Measurements from ENCODE around the gene ACTL8.

ACTL8 gene

GRCh38 chr1:17851056-17851455, 95.9 kb downstream of the ACTL8 start:
- DNase-seq, result no peak

DNA sequence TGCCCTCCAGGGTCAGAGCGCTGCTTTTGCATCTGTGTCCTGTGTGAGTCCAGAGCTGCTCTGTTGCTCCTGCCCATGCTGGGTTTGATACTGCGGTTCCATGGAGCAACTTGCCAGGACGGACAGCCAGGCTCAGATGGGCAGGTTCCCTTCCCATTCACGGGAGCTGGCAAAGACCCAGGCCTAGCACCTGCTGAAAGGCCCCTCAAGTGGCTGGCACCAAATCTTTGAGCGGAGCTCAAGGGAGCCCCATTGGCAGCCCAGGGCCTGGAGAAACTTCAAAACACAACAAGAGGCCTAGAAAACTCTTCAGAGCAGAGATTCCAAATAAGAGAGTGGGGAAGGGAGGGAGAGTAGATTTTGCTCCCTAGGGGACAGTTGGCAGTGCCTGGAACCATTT, 97.2 kb downstream of the ACTL8 start:
- DNase-seq, result peak; percentile 87

DNA sequence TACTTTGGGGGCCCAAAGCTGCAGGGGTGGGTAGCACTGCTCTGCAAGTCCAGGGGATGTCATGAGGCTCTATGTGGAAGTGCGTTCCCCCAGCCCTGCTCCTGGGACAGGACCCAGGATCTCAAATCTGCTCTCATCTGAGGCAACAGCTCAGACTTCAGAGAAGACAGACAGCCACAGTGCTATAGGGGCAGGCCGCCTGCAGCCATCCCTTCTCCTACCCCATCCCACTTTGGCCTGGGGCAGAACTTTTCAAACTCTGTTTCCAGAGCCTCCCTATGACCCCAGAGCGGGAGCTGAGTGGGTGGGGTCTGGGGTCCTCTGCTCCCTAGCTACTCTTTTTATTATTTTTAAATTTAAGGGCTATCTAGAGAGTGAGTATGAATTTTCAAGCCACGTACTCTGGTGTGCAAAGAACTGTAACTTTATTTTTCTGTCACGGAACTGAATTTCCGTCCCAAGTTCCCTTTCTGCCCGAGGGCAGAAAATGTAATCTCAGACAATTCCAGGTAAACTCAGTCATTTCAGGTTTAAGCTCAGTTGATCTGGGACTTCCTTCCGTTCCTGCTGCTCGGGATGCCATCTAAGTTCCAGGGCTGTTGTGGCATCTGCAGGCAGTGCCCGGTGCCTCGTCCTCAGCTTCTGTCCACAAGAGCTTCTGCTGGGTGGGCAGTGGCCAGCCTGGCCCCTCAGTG, 98.3 kb downstream of the ACTL8 start:
- DNase-seq, result no peak

GRCh38 chr1:17856496-17857108, 101.5 kb downstream of the ACTL8 start:
- no peak for DNase-seq

DNA sequence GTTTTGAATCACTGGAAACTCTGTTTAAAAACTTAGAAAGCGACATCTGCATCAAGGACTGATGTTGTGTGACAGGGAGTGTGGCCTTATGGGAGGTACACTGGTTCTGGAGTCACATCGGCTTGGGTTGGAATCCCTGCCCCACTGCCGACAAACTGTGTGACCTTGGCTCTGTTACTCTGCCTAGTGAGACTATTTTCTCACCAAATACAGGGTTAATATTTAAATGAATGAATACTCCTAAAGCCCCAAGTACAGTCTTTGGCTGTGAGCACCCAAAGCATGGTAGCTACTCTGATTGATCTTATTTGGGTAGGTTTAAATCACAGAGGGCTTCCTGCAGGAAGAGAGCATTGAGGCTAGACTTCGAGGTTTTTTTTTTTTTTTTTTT, 102.0 kb downstream of the ACTL8 start:
- no peak for DNase-seq

- DNase-seq, result peak; percentile 79
Measured at GRCh38 chr1:17857996-17858395, 102.9 kb downstream of the ACTL8 start.

DNA sequence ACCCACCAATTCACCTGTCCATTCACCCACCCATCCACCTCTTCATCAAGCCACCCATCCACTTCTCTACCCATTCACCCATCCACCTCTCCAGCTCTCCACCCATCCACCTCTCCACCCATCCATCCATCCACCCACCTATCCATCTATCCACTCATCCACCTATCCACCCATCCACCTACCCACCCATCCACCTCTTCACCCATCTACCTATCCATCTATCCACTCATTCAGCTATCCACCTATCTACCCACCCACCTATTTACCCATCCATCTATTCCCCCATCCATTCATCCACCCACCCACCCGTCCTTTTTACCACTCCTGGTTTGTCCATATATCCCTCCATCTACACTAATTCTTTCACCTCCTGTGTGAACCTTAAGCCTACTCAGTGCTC, 105.7 kb downstream of the ACTL8 start:
- no peak for DNase-seq

DNA sequence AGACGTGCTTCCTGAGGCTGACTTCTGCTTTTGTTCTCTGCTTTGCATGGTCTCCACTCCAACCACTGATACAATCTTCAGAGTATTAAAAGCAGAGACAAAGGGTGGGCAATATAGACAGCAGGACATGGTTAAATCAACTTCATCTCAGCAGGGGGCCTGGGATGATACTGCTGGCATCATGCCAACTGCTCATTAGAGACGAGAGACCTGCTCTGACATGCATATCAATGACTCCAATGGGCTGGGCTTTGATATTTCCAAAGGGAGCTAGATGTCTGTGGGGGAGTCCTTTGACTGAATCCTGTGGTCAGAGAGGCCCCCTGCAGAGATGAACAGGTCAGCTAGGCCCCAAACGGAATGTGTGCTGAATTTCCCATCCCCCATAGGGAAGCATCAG, 106.6 kb downstream of the ACTL8 start:
- DNase-seq, result peak; percentile 76

DNA sequence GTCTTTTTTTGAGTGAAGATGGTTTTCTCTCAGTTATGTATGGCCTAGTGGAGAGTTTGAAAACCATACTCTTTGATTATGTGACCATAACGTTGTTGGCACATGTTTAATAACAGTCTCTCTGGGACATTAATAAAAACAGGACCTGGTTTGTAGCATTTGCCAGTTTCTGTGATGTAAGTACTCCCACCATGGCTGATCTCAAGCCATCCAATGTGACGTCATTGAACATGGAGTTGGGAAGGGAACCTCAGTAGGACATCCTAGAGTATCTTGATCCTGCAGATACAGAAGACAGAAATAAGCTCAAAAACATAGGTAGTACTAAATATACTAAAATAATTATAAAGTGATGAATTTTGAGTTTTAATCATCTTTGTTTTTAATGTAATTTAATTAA, 107.0 kb downstream of the ACTL8 start:
- no peak for DNase-seq

DNA sequence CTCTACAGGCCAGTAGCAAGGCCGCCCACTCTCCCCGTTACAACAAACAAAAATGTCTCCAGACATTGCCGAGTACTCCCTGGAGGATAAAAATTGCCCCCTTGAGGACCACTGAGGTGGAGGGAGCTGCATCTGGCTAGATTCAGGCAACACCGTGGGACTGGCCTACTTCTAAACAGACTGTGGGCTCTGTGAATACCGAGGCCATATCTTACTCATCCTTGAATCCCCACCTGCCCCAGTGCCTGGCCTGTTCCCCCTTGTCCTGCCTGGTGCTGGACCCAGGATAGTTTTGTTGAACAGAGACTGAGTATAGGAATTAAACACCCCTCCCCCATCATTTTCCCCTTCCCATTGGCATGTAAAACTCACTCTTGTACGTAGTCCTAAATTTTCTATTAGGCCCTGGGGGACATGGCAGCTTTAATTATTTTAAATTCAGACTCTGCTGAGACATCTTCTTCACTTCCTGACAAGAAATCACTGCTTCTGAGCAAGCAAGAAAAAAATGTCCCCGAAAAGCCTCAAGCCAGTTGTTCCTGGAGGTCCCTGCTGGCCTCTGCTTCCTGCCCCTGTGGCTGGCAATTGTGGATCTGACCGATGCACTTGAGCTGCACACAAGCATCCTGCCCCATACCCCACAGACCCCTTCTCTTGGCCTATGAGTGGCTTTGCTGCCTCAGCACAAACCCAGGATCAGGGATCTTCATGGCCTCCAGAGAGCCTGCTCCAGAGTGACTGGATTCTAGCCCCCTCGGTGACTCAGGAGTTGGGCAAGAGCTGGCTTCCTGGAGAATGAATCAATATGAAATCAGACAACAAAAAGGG, 111.0 kb downstream of the ACTL8 start:
- DNase-seq, result no peak

DNA sequence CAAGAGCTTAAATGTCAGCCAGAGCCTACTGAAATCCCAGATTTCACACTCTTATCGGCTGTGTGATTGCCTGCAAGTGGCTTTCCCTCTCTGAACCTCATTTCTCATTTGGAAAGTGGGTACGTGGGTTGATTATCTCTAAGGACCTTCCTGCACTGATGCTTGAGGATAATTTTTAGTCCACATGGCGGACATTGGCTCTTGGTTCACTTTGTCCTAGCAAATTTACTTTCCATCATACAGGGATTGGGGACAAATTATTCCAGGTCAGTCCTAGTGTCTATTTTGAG, 111.6 kb downstream of the ACTL8 start:
- no peak for DNase-seq

- DNase-seq, result no peak
Measured at GRCh38 chr1:17867470-17867869, 112.3 kb downstream of the ACTL8 start.

GRCh38 chr1:17869815-17870214, 114.7 kb downstream of the ACTL8 start:
- DNase-seq, result no peak

- no peak for DNase-seq
Measured at GRCh38 chr1:17870679-17871078, 115.5 kb downstream of the ACTL8 start.

GRCh38 chr1:17873007-17873675, 118.0 kb downstream of the ACTL8 start:
- no peak for DNase-seq

GRCh38 chr1:17874231-17874630, 119.1 kb downstream of the ACTL8 start:
- no peak for DNase-seq

GRCh38 chr1:17874710-17875109, 119.6 kb downstream of the ACTL8 start:
- DNase-seq, result no peak

DNA sequence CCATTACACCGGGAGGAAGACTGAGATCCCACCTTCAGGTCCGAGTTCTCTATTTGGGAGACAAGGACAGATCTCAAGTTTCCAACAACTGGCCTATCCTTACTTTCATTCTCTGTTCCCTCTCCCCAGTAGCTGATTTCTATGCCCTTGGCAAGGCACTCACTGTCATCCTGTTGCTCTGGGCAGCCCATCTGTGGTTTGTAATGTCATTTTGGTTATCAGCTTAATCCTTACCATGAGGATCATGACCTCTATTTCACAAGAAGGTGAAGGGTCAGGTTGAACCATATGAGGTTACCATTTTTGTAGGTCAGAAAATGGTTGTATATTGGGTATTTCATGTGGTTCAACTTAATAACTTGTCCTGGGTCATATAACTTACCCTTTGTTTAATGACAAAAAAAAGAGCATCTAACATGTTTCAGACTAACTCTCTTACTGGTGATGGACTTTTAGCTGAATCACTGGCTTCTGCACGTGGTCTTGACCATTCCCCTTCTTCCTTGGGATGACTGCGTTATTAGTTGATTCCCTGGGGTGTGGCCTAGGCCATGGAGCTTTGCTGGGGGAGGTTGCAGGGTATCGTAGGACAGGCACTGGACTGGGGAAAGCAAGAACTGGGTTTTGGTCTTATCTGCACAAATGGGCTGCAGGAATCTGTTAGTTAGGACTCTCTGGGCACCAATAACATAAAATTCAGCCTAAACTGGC, 120.2 kb downstream of the ACTL8 start:
- no peak for DNase-seq

DNA sequence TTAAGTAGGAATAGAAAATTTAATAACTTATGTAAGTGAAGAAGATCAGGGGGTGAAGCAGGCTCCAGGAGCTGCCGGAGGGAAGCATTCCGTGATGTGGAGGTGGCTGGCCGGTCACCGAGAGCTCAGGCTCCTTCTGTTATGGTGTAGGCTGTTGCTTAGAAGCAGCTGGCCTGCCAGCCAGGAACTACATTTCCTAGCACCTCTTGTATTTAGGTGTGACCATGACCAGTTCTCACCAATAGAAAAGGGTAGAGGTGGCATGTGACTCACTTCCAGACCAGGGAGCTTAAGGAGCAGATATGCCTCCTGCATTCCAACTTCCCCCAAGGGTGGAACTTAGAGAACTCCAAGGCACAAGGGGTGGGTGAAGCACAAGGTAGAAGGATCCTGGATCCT, 120.7 kb downstream of the ACTL8 start:
- DNase-seq, result no peak
